ENCODE results near the gene BTD. TPM values are rescaled to one million over a fixed set of nuclear protein-coding genes. Genes with fewer than 3 reads are reported as not detected.

Gene BTD
- total RNA-seq, 1 experiment from 2014 or later, result 5.6 TPM

GRCh38 chr3:15653321-15653720, 51.8 kb downstream of the BTD start:
- Histone ChIP-seq H3K9me3 (ENCODE audit: low read depth, low read length, poor library complexity, severe bottlenecking) (peaks cover 17% of the 10 kb centered on the region), H3K27me3 (replicated peaks; ENCODE audit: insufficient read depth, low read depth, low read length, poor library complexity) (no peaks in the 10 kb centered on the region), H3K36me3 (ENCODE audit: insufficient read depth, low read length, poor library complexity, severe bottlenecking) (no peaks in the 10 kb centered on the region), H3K4me3 (ENCODE audit: low read depth, low read length, poor library complexity, severe bottlenecking) (no peak overlapping the region), H3K4me1 (ENCODE audit: insufficient read depth, low read length, poor library complexity, severe bottlenecking) (no peaks in the 10 kb centered on the region), H3K27ac (ENCODE audit: low read depth, low read length, poor library complexity, severe bottlenecking) (no peak overlapping the region)
- no peak for DNase-seq (ENCODE audit: low spot score)
- BruUV-seq (replicated peaks), result no TSS peak
- ChIA-PET POLR2A (ENCODE audit: low non-redundant PET) (no interaction called here), CTCF (no interaction called here)
- no peak for TF ChIP-seq EZH2 (IDR thresholded peaks at IDR 0.05; ENCODE audit: borderline replicate concordance, low read depth, low read length, poor library complexity, severe bottlenecking)
- TF ChIP-seq, protein P1, sequence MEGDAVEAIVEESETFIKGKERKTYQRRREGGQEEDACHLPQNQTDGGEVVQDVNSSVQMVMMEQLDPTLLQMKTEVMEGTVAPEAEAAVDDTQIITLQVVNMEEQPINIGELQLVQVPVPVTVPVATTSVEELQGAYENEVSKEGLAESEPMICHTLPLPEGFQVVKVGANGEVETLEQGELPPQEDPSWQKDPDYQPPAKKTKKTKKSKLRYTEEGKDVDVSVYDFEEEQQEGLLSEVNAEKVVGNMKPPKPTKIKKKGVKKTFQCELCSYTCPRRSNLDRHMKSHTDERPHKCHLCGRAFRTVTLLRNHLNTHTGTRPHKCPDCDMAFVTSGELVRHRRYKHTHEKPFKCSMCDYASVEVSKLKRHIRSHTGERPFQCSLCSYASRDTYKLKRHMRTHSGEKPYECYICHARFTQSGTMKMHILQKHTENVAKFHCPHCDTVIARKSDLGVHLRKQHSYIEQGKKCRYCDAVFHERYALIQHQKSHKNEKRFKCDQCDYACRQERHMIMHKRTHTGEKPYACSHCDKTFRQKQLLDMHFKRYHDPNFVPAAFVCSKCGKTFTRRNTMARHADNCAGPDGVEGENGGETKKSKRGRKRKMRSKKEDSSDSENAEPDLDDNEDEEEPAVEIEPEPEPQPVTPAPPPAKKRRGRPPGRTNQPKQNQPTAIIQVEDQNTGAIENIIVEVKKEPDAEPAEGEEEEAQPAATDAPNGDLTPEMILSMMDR (conservative IDR thresholded peaks at IDR 0.05; ENCODE audit: low read depth, low read length), result no peak
- intact Hi-C loops (cut with micrococcal nuclease; ENCODE audit: unreplicated experiment), result no loop called here

- Histone ChIP-seq H3K27ac (ENCODE audit: low read depth, low read length, poor library complexity, severe bottlenecking) (no peak overlapping the region), H3K4me1 (ENCODE audit: insufficient read depth, low read length, poor library complexity, severe bottlenecking) (no peaks in the 10 kb centered on the region), H3K4me3 (ENCODE audit: low read depth, low read length, poor library complexity, severe bottlenecking) (no peak overlapping the region), H3K9me3 (ENCODE audit: low read depth, low read length, poor library complexity, severe bottlenecking) (peaks cover 17% of the 10 kb centered on the region), H3K36me3 (ENCODE audit: insufficient read depth, low read length, poor library complexity, severe bottlenecking) (no peaks in the 10 kb centered on the region), H3K27me3 (replicated peaks; ENCODE audit: insufficient read depth, low read depth, low read length, poor library complexity) (no peaks in the 10 kb centered on the region)
- intact Hi-C loops (cut with micrococcal nuclease; ENCODE audit: unreplicated experiment), result no loop called here
- BruUV-seq (replicated peaks), result no TSS peak
- CTCF ChIA-PET, result no interaction called here
- POLR2A ChIA-PET (ENCODE audit: low non-redundant PET), result no interaction called here
- no peak for TF ChIP-seq EZH2 (IDR thresholded peaks at IDR 0.05; ENCODE audit: borderline replicate concordance, low read depth, low read length, poor library complexity, severe bottlenecking)
- TF ChIP-seq, protein P1 (conservative IDR thresholded peaks at IDR 0.05; ENCODE audit: low read depth, low read length), result no peak
- no peak for DNase-seq (ENCODE audit: low spot score)
Measured at GRCh38 chr3:15654127-15654526, 52.6 kb downstream of the BTD start.

- no peak overlapping the region for H3K4me3 ChIP-seq (ENCODE audit: low read depth, low read length, poor library complexity, severe bottlenecking)
- H3K27me3 ChIP-seq (replicated peaks; ENCODE audit: insufficient read depth, low read depth, low read length, poor library complexity), result no peaks in the 10 kb centered on the region
- no TSS peak for BruUV-seq (replicated peaks)
- POLR2A ChIA-PET (ENCODE audit: low non-redundant PET), result no interaction called here
- no peaks in the 10 kb centered on the region for H3K4me1 ChIP-seq (ENCODE audit: insufficient read depth, low read length, poor library complexity, severe bottlenecking)
- H3K9me3 ChIP-seq (ENCODE audit: low read depth, low read length, poor library complexity, severe bottlenecking), result peaks cover 17% of the 10 kb centered on the region
- no peak for DNase-seq (ENCODE audit: low spot score)
- no peaks in the 10 kb centered on the region for H3K36me3 ChIP-seq (ENCODE audit: insufficient read depth, low read length, poor library complexity, severe bottlenecking)
- TF ChIP-seq, protein P1 (conservative IDR thresholded peaks at IDR 0.05; ENCODE audit: low read depth, low read length), result no peak
- no peak for TF ChIP-seq EZH2 (IDR thresholded peaks at IDR 0.05; ENCODE audit: borderline replicate concordance, low read depth, low read length, poor library complexity, severe bottlenecking)
- CTCF ChIA-PET, result no interaction called here
- no peak overlapping the region for H3K27ac ChIP-seq (ENCODE audit: low read depth, low read length, poor library complexity, severe bottlenecking)
- intact Hi-C loops (cut with micrococcal nuclease; ENCODE audit: unreplicated experiment), result no loop called here
Measured at GRCh38 chr3:15654891-15655290, 53.3 kb downstream of the BTD start.

Data from A673 (cell line).